CD4-positive, alpha-beta T cell treated with Interleukin-1 beta for 1 hour (primary cell): ENCODE results near the gene RAB9B.

ENCODE experiments used
- DNase-seq, 2 donors: peaks; one replicate each; pipeline ENCODE4 v3.0.0-alpha.2; 2020 to 2022

Gene RAB9B

DNA sequence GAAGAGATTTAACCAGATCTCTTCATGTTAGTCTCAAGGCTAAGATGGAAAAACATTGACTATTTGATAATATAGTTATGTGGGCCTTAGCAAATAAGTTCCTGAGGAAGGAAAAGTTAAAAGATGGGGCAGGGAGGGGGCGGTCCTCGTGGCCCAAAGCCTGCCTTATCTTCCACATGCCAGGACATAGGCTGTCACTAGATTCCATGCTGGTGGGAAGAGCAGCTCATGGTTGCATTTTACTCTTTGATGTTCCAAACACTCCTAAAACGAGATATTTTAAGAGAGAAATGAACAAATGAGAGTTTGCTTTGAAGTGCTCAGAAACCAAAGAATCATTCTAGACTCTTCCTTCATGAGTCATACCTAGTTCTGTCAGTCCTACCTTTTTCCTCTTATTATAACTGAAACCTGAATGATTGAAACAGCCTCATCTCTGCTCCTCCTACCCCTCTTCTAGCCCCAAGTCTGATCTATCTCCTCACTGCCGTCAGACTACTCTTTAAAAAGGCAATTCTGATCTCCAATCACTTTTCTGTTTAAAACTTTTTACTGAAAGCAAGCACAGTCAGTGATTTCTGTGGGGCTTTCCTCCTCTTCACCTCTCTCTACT, 25.1 kb downstream of the RAB9B start:
- DNase-seq, result no peak

DNA sequence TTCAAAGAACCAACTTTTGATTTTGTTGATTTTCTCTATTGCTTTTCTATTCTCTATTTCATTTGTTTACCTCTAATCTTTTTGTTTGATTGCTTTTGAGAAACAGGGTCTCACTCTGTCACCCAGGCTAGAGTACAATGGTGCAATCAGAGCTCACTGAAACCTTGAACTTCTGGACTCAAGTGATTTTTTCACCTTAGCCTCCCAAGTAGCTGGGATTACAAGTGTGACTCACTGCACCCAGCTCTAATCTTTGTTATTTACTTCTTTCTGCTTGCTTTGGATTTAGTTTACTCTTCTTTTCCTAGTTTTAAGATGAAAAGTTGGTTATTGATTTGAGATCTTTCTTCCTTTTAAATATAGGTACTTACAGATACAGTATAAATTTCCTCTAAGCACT, 26.2 kb downstream of the RAB9B start:
- no peak for DNase-seq

DNA sequence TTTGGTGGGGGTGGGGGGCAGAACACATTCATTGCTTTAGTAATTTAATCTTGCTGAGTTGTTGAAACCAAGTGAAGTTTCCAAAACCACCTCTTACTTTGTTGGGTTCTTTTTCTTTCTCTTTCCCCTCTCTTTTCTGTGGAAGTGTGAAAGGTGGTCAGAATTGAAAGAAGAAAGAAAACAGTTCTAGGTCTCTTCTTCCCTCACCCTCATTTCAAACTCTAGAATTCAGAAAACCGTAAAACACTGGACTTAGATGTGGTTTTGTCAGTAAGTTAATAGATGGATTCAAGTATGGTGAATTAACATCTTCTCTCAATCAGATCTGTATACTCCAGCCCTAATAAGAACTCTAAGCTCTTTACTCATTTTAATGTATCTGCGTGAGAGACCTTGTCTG, 31.7 kb downstream of the RAB9B start:
- DNase-seq, result no peak

DNA sequence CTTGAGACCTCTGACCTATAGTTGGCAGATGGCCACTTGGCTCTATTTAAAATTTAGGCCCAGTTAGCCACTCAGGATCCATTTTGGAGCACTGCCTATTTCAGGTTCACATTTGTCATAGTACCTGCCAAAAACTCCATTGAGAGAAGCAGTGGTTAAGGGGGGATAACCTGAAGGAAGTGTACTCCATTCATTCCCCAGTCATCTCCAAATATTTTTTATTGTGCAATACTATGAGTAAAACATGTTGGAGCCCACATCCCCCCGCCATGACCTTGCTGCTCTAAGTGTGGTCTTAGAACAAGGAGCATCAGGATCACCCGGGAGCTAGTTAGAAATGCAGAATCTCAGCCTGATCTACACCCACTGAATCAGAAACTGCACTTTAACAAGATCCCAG, 34.4 kb downstream of the RAB9B start:
- no peak for DNase-seq

DNA sequence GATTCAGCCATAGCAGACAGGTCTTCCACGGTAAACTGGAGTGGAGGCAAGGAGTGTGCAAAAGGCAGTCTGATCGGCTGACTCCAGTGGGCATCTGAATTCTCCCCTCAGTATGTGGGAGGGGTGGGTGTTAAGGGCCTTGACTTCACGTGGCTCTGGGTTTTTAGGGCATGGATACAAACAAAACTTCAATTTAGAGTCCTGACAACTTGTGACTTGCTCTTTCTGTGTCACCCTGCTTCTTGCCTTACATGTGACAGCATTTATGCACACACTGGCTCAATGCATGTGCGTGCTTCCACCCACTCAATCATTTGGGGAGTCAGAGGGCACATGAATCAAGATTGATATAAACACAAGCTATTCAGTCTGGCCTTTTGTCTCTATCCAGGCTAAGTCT, 37.9 kb downstream of the RAB9B start:
- no peak for DNase-seq

DNA sequence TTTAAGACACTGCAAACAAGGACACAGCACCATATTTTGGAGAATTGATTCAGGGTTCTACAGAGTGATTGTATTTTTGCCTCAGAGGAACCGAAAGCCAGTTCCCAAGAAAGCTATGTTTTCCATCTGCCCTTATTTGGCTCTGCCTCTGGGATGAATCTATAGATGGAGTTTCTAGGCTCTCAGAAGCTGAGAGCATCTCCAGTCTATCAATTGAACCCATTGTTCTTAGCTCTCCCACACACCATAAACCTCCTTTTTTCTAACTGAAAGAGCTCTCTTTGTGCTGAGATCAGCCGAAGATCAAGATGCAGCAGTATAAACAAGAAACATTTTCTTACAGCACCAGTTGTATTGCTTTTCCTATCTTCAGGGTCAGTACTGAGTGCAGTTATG, 38.5 kb downstream of the RAB9B start:
- DNase-seq, result no peak

DNA sequence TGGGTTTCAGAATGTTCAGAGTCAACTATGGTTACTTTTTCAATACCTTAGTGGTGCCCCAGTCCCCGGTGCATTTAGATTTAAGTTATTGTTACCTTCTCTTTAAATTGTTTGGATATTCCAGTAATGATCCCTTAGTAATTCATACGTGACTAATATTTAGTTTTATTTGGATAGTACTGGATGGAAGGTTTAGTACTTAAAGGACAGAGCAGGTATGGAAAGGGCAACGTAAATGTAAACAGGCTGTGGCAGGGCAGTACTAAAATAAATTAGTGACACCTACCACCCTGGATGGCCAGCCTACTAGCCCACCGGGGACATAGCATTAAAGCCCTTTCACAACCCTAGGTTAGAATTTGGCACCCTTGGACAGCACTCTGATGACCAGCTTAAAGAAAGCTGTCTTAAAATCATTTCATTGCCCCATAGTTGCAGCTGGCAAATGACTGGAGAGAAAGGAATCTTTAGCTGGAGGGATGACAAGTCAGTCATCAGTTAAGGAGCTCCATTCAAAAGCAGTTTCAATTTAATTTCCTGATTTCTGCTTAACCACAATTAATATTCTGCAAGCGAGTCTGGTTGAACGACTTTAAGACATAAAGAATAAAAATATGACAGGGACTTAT, 39.0 kb downstream of the RAB9B start:
- DNase-seq, result no peak

DNA sequence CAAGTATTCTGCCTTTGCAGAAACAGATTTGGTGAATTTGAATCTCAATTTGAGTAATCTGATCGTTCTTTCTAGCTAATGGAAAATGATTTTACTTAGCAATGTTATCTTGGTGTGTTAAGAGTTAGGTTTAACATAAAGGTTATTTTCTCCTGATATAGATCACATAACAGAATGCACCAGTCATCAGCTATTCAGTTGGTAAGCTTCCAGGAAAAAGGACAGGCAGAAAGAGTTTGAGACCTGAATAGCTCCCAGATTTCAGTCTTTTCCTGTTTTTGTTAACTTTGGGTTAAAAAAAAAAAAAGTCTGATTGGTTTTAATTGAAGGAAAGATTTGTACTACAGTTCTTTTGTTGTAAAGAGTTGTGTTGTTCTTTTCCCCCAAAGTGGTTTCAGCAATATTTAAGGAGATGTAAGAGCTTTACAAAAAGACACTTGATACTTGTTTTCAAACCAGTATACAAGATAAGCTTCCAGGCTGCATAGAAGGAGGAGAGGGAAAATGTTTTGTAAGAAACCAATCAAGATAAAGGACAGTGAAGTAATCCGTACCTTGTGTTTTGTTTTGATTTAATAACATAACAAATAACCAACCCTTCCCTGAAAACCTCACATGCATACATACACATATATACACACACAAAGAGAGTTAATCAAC, 40.1 kb downstream of the RAB9B start:
- DNase-seq, result no peak

DNA sequence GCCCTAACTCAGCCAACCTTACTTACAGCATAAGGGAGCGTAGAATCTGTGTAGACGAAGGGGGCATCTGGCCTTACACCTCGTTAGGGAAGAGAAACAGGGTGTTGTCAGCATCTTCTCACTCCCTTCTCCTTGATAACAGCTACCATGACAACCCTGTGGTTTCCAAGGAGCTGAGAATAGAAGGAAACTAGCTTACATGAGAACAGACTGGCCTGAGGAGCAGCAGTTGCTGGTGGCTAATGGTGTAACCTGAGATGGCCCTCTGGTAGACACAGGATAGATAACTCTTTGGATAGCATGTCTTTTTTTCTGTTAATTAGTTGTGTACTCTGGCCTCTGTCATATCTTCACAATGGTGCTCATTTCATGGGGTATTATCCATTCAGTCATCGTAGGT, 40.8 kb downstream of the RAB9B start:
- no peak for DNase-seq

DNA sequence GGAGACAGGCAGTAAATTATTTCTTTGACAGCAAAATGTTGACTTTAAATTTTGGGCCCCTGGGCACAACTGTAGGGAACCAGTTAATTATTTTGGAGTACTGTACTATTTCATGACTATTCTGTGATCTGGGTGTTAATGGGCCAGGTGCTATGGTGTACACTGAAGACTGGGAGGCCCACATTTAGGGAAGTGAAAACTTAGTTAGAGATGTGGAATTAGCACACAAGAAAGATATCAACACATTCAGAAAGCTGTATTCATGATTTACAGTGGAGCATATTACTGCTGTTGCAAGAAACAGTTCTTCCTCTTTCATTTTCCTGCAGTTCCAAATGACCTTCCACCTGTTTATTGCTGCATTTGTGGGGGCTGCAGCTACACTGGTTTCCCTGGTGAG, 43.1 kb downstream of the RAB9B start:
- DNase-seq, result no peak

DNA sequence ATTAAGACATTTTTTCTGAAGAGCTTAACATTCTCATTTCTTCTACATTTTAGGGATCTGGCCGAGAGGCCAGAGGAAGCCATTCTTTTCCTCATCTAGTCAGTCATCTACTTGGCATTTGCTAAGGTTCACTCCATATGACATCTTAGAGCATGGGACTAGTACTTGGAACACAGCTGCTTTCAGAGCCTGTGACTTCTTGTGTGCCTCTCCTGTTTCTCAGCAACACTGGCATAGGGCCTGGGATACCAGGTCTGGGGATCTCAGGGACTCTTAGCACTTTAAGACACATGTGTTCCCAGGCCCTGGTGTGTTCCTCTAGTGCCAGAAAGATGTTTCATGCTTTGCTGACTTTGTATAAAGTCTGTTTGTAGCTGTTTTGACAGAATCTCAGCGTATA, 48.1 kb downstream of the RAB9B start:
- DNase-seq, result no peak

DNA sequence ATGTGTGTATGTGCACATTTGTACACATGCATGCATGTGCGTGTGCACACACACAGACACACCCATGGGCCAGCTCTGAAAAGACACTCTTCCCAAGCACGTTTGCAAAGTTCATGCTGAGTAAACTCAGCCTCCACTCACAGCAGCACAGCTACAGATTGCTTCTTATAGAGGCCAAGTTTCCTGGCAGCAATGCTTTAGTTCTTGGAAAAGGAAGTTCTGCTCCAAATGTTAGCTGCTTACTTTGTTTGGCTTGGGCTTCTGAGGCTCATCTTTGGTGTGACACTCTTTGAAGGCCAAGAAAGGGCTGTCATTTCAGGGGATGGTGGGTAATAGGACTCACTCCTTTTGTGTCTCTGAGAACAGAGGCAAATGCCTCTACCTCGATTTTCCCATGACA, 48.9 kb downstream of the RAB9B start:
- DNase-seq, result no peak

DNA sequence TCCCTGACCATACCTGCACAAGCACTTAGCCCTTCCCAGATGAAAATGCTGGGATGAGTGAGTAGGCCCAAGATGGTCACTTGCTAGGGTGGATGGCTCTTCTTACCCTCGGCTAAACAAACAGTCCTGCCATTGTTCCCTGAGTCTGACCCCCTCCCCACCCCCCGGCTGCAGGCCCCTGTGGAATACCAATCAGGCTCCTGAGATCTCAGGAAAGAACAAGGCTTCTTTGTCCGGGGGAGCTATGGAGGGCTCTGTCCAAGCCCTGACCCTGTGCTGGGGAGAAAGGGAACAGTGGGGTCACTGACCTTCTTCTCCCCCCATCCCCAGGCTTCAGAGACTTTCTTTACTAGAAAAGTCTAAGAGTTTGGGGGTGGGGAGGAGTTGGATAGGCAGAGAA, 49.4 kb downstream of the RAB9B start:
- DNase-seq, result no peak

DNA sequence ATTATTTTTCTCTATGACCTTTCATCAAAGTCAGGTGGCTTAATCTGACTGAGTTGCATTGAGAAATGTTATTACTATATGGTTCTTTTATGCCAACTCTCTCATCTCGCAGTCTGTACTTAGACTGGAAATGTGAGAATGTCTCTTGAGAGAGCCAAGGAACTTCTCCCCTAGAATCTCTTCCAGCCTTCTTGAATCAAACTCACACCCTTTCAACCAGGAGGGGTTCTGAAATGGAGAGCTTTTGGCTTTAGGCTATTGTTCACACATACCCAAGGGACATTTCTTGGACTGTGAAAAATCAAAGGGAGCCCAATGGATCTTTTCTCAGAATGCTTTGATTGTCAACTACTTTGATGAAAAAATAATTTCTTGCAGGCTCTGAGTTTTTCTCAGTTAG, 50.4 kb downstream of the RAB9B start:
- no peak for DNase-seq

DNA sequence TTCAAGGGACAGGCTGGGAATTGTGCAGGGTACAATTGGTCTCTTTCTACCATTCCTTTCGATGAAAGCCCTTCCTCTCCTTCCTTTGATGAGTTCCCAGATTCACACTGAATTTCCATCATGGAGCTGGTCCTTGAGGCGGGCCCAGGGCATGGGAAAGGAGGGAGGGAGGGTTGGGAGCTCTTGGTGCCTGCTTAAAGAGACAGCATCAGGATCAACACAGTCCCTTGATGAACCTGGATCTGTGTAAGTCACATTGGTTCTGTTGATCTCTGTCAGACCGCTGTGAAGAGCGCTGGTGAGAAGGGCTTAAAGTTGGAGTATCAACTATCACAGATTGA, 51.0 kb downstream of the RAB9B start:
- DNase-seq, result no peak

DNA sequence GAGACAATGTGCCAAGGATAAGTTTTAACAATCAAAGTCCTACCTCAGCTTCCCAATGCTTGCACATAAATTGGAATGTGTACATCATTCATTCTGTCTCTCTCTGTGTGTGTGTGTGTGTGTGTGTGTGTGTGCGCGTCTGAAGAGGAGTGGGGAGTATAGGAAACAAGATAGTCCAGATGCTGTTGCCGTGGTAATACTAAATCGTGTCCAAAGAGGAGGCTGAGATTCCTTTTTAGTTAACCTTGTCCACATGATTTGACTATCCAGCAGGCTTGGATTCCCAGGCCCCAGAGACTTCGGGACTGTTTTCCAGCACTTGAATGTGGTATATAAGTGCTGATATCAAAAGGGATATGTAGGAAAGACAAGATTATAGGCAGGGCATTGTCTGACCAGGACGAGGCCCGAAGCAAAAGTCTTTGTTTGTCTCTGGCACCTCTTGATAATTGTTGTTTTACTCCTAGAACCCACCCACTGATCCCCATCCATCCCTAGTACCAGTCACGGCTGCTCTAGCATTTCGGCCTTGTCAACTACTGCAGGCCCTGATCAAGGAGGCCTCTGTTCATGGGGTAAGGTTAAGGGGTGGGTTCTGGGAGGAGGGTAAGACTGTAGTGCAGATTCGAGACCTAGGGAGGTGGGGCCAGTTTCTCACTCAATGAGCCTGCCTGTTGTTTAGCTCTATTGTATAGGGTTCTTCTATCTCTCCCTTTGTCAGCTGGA, 51.6 kb downstream of the RAB9B start:
- no peak for DNase-seq

DNA sequence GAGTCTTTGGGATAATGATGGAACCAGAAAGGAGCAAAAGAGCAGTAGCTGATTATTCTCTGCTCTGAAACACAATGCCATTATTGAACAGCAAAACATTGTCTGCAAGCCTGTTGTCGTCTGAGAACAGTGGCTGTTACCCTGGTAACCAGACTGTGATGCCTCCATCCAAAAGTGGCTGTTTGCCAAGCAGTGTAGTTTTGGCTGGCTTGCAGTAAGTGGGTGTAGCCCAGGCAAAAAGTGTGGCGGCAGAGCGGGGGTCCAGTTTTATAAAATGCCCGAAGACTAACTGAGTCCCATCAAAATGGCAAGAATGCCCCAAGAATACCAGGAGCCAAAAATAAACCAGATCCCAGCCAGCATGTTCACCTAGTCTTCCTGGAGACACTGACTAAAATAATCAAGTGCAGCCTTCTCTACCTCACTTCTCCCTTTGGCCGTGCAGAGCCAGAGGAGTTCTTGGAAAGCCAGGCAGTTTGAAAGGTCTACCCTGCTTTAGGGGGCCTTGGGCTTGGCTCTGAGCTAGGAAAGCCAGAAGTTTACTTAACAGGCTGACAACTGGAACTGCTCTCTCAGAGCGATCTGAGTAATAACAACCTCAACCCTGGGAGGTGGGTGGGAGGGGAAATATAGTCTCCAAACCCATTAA, 52.8 kb downstream of the RAB9B start:
- DNase-seq, result no peak

DNA sequence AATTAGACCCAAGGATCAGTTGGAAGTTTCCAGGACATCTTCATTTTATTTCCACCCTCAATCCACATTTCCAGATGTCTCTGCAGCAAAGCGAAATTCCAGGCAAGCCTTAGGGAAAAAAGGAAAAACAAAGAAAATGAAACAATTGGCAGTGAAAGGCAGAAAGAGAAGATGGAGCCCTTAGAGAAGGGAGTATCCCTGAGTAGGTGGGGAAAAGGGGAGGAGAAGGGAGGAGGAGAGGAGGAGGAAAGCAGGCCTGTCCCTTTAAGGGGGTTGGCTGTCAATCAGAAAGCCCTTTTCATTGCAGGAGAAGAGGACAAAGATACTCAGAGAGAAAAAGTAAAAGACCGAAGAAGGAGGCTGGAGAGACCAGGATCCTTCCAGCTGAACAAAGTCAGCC, 55.5 kb downstream of the RAB9B start, which contains the start of gene PLP1:
Gene PLP1, plus strand, starts transcription at position 295 of the 400 bp plus-strand sequence. CDS start 156 bp downstream, outside the sequence.
- no peak for DNase-seq

DNA sequence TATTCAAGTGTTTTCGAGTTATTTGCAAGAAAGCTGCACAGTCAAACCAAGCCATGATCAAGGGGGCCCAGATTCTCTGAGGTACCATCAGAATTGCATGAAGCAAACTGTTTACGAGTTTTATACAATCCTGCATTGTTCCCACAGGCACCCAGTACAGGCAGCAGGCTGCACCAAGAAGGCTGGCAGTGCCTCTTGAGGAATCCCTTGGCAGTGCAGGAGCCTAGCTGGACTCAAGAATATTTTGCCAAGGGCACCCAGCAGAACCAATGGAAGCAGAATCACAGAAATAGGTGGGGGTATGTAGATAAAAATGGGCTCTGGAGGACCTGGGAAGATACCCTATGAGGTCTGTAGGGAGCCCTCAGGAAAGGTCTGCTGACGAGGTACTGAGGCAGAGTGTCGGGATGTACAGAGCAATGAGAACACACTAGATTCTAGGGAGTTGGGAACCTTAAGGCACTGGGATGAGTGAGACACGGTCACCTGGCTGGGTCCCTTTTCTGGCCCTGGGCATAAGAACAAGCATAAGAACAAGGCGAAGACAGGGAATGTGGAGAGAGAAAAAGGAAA, 57.9 kb downstream of the RAB9B start:
- DNase-seq, result no peak

DNA sequence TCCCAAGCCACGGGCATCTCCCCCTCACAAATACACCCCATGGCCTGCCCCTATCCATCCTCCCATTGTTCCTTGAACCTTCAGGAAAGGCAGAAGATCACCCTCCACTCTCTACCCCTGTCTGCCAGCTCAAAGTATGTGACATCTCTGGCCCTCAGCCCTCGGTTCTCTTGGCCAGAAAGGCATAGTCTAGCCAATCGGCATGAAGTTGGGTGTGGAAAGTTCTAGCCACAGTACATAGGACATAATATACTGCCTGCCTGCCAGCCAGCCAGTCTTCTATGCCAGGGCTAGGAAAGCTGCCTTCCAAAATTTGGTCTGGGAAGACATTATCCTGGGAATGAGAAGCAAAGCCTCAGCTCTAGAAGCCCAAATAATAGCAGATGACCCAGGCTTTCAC, 58.6 kb downstream of the RAB9B start:
- no peak for DNase-seq
